Right ventricle myocardium superior (tissue), 1 donor: ENCODE results near the gene CGNL1. TPM values are rescaled to one million over a fixed set of nuclear protein-coding genes. Genes with fewer than 3 reads are reported as not detected.

Experiments
- ATAC-seq: fragments of 200-7000 bp; cut with Tn5 transposase; one replicate; pipeline ENCODE4 v1.9.1; 2020; ENCODE audit warnings: mild to moderate bottlenecking; ENCODE audit not compliant: poor library complexity
- DNase-seq: peaks from one replicate; pipeline ENCODE4 v3.0.0-alpha.2; 2020
- intact Hi-C: fragments of 100-400 bp; cut with DNase I; formaldehyde crosslinking; loops from one replicate; pipeline ENCODE4 v1.11.2; 2022
- total RNA-seq: library from RNA; stranded (reverse); fragmentation: NEBNext Ultra II Directional; extraction: Animal tissue kit (Norgen Biotek cat#: 25700); gene quantifications from one replicate; pipeline ENCODE4 v1.2.1, GENCODE V29; 2021
- donor health status: DM: no; HTN: yes; CAD: no; lungs with severe emphysema.

CGNL1 gene
- total RNA-seq, 1 donor from 2014 or later = 11.2 TPM

DNA sequence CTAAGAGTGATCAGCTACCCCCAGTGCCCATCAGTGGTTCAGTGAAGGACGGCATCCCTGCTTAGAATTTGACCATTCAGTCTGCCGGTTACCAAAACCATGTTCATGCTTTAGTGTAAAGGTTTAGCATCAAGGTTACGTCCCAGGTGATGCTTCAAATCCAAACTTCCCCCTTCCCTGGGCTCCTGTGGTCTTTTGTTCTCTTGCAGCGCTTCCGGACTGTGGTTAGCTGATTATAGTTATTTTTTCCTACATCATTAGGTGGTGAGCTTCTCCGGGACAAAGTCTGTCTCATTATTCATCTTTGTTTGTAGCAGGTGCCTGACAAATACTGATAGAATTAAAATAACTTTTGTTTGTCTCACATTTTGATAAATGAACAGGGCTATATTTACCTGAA is 187.1 kb downstream of the CGNL1 start:
- intact Hi-C loops = loop anchor here (5.0 kb wide), 1 partner anchor 34 kb away; no protein-coding TSS in a partner anchor
- DNase-seq (no peak), ATAC-seq (no peak)

DNA sequence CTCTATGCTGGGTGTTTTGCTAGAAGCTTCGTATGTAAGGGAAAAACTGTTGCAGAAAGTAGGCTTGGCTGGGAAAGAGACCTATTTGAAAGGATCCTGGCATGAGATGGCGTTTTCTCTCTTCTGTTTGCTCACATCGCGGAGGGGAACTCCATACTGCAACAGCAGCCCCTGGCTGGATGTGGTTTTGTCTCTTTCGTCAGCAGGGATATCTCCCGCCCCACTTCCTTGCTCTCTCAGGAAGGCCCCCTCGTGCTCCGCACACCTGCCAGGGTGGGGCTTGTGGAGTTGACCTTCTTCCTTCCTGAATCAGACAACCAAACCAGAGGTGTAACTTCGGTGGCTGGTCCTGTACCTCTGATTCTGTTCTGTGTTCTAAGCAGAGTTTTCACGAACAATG is 189.0 kb downstream of the CGNL1 start:
- intact Hi-C loops = no loop called here

DNA sequence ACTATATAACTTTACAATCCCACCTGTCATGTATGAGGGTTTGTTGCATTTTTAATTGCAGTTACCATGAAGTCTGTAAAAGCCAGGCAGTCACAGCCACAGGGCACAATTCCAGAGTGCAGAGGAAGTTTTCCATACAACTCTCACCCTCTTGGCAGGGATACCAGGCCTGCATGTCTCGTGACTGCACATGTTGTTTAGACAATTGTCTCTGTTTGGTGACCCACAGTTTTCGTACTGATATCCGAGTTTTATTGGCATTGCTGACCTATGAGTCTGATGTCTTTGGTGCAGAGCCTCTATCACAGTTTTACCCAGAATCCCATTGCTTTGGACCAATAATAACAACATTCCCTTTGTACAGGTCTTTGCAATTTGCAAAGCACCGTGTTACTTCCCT is 190.5 kb downstream of the CGNL1 start:
- ATAC-seq (peak; percentile 64), DNase-seq (peak; percentile 51)
- intact Hi-C loops = no loop called here

More for the DNA sequence above, 189.0 kb downstream of the CGNL1 start:
- DNase-seq = no peak
- no peak for ATAC-seq

DNA sequence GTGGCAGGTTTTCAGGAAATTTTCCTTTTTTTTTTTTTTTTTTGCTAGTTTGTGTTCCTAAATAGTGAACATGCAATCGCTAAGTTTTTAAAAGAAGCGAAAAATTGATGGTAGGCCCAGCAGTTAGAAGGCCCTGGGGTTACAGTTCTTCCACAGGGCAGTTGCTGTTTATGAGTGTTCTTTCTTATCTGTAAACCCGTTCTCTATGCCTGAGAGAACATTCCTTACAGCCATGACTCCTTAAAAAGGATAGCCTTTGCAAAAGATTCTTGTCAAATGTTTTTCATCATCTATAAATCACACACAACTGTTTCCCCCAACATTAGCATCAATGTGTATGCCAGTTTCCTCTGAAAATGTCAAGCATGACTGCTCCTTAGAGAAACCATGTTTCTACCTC is 191.6 kb downstream of the CGNL1 start:
- ATAC-seq = no peak

DNA sequence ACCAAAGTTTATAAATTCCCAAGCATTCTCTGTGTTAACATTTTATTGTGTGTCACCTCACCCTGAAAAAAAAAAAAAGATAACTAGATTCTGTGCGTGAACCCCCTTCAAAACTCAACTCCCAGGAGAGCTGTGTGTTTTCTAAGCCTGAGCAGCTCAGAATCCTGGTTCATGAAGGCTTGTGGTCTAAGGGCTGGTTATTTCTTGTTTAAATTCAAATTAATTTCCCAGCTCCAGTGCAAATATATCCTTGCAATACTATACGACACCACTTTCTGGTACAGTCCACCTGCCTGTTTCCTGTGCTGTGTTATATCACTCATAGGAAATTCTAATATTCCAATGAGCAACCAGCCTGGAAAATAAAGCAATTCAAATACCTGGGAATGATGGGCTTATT is 192.0 kb downstream of the CGNL1 start:
- no peak for ATAC-seq
- no peak for DNase-seq
- intact Hi-C loops = no loop called here

More for the DNA sequence above, 191.6 kb downstream of the CGNL1 start:
- DNase-seq = no peak
- intact Hi-C loops = no loop called here

DNA sequence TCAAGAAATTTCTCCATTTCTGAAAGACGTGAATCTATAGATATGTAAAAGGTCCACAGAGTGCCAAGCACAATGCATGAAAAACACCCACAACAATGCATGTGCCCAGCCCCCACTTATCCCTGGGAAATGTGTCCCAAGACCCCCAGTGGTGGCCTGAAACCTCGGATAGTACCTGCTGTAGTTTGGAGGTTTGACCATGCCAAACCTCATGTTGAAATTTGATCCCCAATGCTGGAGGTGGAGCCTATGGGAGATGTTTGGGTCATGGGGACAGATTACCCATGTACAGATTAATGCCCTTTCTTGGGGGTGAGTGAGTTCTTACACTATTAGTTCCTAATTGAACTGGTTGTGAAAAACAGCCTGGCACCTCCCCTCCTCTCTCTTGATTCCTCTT is 194.0 kb downstream of the CGNL1 start:
- no peak for DNase-seq
- ATAC-seq = no peak
- intact Hi-C loops = no loop called here

DNA sequence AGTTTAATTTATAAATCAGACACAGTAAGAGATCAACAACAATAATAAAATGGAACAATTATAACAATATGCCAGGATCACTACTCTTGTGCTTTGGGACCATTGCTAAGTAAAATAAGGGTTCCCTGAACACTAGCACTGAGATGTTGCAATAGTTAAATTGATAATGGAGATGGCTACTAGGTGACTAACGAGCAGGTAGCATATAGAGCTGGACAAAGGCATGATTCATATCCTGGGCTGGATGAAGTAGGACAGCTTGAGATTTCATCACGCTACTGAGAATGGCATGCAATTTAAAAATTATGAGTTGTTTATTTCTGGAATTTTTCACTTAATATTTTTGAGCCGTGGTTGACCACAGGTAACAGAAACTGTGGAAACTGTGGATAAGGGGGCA is 194.7 kb downstream of the CGNL1 start:
- intact Hi-C loops = no loop called here
- no peak for ATAC-seq
- no peak for DNase-seq

DNA sequence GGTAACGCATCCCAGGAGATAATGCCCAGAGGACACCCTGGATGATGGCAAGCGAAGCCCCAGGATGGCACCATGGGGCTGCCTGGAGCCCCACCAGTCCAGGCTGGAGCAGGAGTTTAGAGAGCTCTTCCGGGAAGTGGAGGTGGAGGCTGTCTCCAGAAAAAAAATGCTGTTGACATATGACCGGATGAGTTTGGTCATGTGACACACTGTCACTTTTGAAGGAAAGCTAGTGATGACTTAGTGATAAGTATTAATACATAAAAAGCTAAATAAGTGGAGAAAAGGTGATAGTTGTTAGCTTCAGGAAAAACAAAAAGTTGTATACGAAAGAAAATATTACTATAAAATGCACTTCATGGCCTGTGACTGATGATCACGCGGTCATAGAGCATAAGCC is 195.4 kb downstream of the CGNL1 start:
- ATAC-seq = no peak

DNA sequence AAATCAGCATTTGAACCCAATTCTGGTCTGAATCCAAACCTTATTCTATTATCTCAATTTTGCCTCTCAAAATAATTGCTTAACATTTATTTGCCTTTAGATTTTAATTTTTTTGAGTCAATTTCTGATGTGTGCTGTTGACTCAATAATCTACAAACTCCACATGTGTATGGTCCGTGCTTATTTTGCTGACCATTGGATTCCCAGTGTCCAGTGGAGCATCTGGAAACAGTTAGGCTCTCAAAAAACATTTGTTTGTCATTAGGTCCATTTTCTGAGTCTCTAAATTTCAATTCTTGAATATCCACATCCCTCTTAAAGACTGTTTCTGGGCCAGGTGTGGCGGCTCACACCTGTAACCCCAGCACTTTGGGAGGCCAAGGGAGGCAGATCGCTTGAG is 196.2 kb downstream of the CGNL1 start:
- intact Hi-C loops = no loop called here
- DNase-seq = no peak
- ATAC-seq = no peak

More for the DNA sequence above, 195.4 kb downstream of the CGNL1 start:
- no peak for DNase-seq
- intact Hi-C loops = no loop called here

DNA sequence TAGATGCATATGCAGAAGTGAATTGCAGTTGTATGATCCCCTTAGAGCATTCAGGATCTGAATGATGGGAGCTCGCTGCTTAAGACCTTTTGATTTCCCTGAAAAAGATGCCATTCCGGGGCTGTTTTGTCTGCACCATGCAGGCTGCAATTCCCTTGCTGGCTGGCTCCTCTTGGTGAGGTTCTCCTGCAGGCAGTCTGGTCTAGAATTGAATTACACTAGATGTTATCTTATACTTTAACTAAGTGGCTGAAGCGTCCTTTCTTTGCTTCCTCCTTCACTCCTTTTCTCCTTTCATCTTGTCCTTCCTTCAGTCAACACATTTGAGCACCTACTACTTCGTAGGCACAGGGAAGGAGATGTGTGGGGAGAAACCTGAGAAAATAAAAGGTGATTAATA is 196.8 kb downstream of the CGNL1 start:
- no peak for ATAC-seq
- DNase-seq = no peak
- intact Hi-C loops = no loop called here

DNA sequence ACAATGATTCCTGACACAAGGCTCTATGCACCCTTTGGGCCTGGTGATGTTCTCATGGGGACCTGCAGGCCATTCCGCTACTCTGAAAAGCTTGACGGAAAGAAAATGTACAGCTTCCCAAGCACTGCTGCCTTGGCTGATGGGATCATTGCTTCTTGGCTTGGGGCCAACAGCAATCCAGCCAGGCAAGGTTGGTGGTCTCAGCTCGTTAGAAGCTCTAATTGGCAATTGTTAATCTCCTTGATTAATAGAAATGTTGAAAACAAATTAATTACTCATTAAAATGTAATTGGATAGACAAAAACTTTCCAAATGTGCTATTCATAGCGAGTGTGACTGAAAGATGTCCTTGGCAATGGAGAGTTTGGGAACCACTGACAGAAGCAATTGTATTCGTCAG is 199.1 kb downstream of the CGNL1 start:
- no peak for DNase-seq
- ATAC-seq = no peak
- intact Hi-C loops = no loop called here

DNA sequence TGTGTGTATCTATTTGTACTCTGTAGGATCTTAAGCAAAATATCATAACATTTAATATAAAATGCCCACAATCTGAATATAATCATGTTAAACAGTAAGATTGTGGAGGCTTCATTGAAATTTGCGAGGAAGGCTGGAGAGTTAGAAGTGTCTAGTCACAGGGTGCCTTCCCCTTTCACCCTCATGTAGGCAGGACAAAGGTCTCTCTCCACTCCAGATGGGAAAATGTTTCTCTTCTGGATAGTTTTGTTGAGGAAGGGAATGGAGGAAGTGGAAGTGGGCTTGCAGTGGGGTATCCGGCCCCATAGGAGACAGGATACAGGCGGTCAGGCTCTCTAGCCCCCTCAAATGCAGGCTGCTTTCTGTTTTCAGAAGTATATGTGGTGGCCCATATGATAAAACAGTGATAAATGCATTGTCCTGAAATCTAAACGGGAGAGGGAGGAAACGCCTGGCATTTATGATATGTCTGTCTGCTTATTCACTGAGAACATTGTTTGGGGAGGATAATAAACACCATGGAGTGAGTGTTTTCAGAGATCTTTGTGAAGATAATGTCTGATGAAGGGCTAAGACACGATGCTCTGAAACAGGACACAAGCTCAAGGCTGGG is 202.1 kb downstream of the CGNL1 start:
- ATAC-seq (no peak), DNase-seq (no peak)
- intact Hi-C loops = no loop called here

DNA sequence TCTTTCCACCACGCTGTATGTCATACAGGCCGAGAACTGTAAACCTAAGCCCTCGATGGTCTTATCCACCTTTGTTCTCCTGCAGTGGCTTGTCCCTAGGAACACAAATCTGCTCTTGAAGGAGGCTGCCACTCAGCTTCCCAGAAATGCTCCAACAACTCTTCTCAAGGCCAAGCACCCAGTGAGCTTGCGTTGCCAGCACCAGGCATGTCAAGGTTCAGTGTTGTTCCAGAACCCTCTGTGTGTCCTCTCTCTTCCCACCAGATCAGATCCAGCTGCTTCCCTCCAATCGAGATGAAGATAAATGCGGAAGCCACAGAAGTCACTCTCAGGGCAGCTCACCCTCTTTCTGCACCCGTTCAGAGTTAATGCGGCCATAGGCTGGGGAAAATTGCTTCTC is 204.1 kb downstream of the CGNL1 start:
- intact Hi-C loops = no loop called here
- no peak for ATAC-seq
- DNase-seq = no peak

DNA sequence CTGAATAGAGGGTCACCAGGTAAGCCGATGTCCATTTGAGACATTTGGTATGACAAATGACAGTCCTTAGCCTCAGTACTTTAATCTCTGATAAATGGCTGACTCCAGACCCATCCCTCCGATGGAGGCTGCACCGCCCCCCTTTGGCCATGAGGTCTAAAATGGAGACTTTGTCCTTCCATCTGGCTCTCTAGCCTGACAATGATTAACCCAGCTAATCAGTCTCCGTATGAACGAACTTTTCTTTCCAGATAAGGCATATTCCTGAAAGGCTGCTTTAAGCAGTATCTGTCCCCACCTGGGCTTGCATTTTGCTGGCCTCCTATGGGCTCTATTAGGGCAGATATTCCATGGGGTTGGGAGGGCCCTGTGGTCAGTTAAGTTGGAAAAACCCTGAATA is 204.6 kb downstream of the CGNL1 start:
- ATAC-seq (no peak), DNase-seq (no peak)
- intact Hi-C loops = no loop called here

DNA sequence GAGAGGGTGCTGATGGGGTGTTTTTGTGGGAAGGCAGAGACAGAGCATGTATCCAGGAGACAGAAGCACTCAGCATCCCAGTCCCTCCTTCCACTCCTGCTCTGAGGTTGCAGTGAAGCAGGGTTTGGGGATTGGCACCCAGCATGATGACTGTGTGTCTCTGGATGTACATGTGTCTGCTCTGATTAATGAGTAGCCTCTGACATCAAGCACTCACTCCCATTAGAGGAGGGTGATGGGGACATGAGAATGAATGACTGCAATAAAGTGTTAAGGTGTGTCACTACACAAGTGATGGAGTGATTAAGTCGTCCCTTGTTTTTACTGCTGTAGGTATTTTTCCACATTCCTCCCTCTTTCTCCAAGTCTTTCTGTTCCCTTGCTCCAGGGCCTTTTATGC is 205.8 kb downstream of the CGNL1 start:
- ATAC-seq (no peak), DNase-seq (no peak)
- intact Hi-C loops = no loop called here

DNA sequence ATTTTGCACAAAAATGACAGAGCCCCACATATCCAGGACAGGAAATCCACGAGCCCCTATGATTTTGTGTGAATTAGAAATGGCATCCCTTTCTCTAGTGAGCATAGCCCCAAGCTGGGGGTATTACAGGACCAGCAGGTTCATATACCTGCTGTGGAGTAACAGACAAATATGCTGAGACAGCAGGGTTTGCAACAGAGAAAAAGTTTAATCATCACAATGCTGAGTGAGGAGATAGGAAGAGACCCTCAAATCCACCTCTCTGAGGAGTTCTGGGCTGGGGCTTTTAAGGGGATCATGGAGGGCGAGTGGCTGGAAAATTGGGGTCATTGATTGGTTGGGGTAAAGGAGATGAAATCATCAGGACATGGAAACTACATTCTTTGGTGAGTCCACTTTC is 207.0 kb downstream of the CGNL1 start:
- intact Hi-C loops = no loop called here
- no peak for ATAC-seq
- DNase-seq = no peak

DNA sequence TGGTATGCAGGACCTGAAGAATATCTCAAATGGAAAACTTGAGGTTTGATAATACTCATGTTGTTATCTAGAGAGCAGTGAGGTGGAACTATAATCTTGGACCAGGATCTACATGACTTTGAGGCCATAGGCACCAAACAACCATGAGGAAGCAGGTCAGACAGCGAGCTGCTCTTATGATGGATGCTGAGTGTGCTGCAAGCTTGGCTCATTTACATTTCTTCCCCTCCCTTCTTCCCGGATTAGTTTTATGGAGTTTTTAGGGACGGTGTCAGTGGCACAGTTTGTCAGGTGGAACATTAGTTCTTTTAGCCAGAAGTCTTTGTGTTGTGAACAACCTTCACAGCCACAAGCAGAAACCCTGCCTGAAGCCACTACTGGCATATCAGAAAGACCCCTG is 207.4 kb downstream of the CGNL1 start:
- ATAC-seq (no peak), DNase-seq (no peak)
- intact Hi-C loops = no loop called here

DNA sequence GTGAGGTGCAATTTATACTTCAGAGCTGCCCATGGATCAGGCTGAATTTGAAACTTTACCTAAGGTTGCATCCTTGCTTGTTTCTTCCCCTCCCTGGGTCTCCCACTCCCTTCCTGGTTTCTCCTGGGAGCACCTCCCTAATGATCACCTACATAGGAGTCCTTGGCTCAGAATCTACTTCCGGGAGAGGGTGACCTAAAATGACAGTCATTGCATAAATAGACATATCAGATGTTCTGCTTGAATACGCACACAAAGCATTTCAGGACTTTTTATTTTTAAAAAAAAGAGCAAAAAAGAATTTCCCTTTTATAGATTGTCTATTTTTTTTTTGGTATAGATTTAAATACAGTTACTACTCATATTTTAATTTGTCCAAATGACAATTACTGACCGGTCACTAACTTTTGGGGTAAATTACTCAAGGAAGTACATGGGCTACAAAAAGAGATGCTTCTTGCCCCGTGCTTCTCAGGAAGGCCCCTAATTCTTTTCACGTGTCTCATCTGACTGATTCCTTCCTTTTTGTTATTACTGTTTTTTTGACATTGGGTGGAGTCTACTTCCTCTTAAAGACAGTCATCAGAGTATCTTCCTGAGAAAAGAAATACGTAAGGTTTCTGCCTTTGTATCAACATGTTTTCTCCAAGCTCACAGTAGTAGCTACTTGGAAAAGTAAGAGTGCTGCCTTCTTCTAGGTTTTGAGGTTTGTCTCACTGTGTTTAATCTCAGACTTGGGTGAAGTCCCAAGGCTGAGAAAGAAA is 210.5 kb downstream of the CGNL1 start:
- no peak for ATAC-seq
- no peak for DNase-seq
- intact Hi-C loops = no loop called here

DNA sequence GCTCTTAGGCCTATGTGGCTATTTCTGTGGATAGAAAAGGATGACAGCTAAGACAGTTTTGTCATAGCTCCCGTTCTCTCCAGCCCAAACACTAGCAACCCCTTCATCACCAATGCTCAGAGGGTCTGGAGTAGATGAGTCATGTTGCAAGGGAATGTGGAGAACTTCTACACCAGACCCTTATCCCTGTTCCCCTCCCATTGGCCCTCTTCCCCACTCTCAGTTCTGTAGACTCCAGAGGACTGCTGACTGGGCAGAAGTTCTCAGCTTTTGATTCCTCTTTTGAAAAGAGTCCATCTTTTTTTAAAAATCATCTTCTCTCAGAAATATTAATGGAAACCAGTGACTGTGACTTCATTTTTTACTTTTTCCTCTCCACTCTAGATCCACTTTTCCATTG is 213.0 kb downstream of the CGNL1 start:
- ATAC-seq (no peak), DNase-seq (no peak)
- intact Hi-C loops = no loop called here

DNA sequence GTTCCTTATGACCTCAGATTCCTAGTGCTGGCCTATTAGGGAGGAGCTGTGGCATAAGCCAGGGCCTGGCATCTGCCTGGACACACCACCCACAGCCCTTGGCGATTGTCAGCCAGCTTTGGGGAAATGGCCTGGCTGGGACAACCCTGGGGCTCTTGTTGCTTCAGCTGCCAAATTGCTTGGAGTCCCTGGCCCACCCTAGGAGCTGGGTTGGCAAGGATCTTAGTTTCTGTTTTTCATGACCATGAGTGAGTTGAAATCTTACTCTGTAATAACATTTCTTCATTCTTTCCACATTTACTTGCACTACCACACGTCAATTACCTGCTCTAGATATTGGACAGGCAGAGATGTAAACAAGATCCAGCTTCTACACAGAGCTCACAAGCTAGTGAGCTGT is 213.4 kb downstream of the CGNL1 start:
- ATAC-seq (no peak), DNase-seq (peak; percentile 67)
- intact Hi-C loops = no loop called here
